Uterus (tissue), 2 donors: ENCODE results near the gene EMX2.

Experiments
- CTCF ChIP-seq, 4 experiments: fragments of 200-600 bp in 2 of 4; fragments of 450-650 bp in 2 of 4; sonication (generic) in 2 of 4; IDR thresholded peaks; one replicate each; pipeline ENCODE4 v1.5.1; 2016 to 2019; ENCODE audit warnings: antibody characterized with exemption in 4 of 4, mild to moderate bottlenecking in 2 of 4, moderate library complexity in 1 of 4
- POLR2A ChIP-seq, 2 donors: fragments of 450-650 bp; IDR thresholded peaks; one replicate each; pipeline ENCODE4 v1.6.1; 2016; ENCODE audit warnings: antibody characterized with exemption in 2 of 2, mild to moderate bottlenecking in 1 of 2, moderate library complexity in 1 of 2

GRCh38 chr10:117550599-117551329 is 8.2 kb downstream of the EMX2 start:
- TF ChIP-seq CTCF (IDR thresholded peaks at IDR 0.05) = no peak
- no peak for TF ChIP-seq POLR2A (IDR thresholded peaks at IDR 0.05)
